HTERT RPE-1 (cell line): ENCODE results near the gene HOXA10.

Experiments used
- in situ Hi-C: fragments of 300-500 bp; cut with MboI; formaldehyde crosslinking; loops from 4 replicates; pipeline ENCODE4 v1.14.3; 2020; ENCODE audit warnings: low sequenced_read_pairs

Gene HOXA10

DNA sequence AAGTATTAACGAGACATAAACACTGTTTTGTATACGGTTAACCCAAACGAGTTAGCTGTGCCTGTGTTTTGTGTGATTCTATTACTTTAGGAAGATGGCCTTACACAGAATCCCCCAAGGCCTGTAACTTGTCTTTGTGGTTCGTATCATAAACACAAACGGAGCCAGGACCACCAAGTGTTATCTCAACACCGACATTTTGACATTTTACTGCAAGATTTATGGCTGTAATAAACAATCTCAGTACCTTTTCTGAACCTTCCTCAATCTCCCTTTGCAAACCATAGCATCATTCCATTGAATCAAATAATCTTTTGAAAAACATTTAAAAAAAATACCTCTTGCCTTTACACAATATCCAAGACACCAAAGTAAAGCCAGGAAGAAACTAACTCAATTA lies 41.1 kb downstream of the HOXA10 start:
- in situ Hi-C loops, result no loop called here

DNA sequence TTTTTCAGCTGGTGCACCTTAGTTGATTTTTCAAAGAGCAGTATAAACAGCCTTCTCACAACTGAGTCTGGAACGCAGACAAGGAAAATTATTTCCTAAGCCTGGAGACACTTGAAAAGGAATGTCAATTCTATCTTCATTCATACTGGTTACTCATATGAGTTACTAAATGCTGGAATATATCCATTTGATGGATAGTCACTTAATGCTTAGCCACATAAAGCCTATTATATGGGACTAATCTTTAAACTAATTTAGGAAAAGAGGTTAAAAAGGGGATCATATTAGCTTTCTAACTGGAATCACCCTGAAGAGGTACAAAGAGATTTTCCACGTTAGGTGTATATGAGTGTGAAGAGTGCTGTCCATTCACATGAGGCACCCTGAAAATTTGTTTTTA lies 41.9 kb downstream of the HOXA10 start:
- in situ Hi-C loops, result no loop called here

- in situ Hi-C loops, result no loop called here
Observed at GRCh38 chr7:27131390-27131819, 42.7 kb downstream of the HOXA10 start.

DNA sequence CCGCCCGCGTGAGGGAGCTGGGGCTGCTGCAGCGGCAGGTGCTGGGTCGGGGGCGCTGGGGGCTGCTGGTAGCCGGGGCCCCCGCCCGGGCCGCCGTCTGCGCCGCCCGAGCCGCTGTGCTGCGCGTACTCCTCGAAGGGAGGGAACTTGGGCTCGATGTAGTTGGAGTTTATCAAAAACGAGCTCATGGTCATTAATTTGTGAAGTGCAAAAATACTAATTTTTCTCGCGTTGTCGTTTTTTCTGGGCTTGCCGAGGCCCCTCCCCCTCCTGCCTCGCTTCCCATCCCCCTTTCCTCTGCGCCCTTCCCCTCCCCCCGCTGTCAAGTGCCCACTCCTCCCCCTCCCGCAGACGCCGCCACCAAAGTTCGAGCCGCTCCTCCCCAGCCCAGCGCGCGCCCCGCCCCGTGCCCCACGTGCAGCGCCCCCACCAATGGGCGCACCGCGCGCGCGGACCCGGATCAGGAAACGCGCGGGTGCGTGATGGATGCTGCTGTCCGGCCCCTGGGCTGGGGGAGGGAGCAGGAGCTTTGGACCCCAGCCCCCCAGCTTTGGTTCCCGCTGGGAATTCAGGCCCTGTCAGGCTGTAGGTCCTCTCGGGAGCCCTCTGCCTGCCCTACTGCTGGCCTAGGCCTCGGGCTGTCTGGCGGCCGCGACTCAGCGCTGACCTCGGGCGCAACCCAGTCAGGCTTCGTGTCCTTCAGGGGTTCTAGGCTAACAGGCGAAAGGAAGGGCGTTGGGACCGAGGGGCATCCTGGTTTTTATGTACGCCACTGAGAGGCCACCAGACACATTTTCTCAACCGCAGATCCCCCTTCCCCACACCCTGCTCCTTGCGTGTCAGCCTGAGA lies 43.4 kb downstream of the HOXA10 start, which contains the start of gene HOXA4:
Gene HOXA4 (minus strand): TSS at position 218 of the 850 bp plus-strand sequence. CDS start 24 bp downstream, at position 194.
- in situ Hi-C loops, result no loop called here

DNA sequence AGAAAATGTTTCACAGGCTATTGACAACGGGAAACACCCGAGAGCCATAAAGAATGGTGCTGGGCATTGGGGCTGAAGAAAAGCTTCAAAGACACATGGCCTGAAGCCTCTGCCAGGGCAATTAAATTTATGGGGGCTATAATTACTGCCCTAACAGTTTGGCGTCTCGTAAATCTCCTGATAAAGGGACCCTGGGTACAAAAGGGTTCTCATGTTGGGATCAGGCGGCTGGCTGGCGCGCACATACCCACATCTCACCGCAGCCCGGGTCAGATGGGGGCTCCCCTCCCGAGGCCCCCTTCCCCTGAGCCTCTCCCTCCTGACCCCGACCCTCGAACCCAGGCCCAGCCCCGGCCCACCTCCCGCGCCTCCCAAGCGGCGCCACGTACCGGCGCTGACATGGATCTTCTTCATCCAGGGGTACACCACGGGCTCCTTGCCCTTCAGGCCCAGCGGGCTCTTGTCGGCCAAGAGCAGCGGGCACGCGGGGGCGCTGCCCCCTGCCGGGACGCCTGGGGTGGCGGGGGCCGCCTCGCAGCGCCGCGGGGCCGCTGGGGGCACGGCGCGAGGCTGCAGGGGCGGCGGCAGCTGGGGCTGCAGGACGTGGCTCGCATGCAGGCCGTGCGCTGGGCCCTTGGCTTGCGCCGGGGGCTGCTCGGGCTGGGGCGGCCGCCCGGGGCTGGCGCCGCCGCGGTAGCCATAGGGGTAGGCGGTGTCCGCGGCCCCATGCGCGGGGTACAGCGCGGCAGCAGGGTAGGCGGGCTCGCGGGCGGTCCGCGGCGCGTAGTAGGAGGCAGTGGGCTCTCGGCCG lies 44.2 kb downstream of the HOXA10 start:
- in situ Hi-C loops, result no loop called here

DNA sequence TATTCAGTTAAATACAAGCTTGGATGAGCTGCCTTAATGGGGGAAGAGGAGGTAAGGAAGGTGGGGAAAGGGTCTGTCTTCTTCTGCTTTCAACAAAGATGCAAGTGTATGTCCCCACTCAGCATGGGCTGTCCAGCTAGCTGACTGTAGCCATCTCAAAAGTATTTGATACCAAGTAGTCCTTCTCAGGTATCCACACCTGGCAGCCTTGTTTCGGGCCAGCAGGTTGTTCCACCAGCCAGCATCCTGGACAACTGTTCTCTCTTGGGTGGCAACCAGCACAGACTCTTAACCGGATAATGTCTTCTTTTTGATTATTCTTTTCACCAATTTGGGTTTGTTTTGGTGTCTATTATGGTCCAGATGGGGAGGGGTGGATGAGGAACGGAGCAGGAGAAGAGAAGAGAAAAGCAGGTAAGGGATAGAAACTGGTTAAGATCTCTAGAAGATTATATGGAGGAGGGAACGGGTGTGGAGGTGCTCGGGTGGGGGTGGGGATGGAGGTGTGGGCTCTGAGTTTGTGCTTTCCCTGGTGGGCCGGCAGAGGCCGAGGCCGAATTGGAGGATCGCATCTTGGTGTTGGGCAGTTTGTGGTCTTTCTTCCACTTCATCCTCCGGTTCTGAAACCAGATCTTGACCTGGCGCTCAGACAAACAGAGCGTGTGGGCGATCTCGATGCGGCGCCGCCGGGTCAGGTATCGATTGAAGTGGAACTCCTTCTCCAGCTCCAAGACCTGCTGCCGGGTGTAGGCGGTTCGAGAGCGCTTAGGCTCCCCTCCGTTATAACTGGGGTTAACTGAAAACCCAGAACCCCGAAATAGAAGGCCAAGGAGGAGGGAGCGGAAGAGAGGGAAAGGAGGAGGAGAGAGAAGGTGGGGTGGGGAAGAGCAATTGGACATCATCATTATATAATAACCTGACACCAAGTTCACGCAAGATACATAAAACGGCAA lies 45.1 kb downstream of the HOXA10 start:
- in situ Hi-C loops, result no loop called here

DNA sequence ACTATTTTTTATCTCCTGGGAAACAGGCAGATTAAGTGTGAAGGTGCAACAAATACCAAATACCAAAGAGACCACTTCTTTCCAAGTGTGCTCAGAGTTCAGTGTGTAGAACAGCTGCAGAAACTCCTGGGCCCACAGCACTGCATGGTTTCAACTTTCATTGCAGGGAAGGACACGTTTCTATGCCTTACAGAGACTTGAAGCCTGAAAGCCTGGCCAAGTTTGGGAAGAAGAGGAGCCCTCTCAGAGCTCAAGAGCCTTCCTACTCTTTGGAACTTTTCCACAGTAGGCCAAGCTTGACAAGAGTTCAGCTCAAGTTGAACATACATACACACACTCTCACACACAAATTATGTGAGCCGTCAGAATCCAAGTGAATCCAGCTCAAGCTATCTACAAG lies 46.1 kb downstream of the HOXA10 start:
- in situ Hi-C loops, result no loop called here

DNA sequence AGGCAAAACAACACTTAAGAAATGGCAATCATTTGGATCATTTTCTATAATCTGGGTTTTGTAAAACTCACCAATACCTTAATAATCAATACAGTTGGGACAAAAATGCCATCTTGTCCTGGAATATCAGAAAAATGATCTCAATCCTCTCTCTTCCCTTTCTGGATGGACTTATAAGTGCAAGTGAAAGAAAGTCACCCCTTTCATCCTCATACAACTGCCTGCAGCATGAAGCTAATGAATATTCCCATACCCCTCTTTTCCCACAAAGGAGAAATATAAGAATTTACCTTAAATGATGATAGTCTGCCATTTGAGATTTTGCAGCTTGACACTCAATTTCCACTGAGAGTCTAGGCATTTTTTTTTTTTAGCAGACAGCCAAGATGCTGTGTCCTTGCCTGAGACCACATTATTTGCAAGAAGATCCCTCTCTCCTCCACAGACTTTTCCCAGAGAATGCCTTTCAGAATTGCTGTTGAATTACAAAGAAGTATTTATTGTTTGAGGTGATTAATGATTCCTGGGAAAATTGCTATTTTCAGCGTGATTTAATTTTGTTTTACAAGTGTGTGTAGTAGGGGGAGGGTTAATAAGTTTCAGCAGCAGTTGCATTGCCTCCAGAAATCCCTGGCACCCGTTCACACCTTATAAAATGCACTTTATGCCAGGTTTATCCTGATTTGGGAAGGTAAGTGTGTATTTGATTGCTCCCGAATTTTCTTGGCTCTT lies 47.4 kb downstream of the HOXA10 start:
- in situ Hi-C loops, result no loop called here

DNA sequence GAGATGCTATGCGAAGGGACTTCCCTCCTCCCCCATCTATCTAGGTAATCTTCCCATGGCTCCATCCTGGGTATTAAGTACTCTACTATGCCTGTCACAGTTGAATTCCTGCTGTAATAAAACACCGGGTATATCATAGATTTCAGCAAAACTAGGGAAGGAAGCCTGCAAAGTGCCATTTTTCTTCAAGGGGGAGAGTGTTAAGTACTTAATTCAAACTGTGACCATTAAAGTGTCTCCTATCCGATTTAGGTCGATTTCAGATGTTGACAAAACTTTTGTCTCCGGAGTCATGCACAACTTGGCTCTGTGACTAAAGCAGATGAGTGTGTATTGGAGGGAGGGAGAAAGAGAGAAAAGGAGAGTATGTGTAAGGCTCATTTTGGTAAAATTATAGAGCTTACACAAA lies 48.1 kb downstream of the HOXA10 start:
- in situ Hi-C loops, result no loop called here

- in situ Hi-C loops, result no loop called here
Observed at GRCh38 chr7:27124902-27125689, 49.0 kb downstream of the HOXA10 start.

DNA sequence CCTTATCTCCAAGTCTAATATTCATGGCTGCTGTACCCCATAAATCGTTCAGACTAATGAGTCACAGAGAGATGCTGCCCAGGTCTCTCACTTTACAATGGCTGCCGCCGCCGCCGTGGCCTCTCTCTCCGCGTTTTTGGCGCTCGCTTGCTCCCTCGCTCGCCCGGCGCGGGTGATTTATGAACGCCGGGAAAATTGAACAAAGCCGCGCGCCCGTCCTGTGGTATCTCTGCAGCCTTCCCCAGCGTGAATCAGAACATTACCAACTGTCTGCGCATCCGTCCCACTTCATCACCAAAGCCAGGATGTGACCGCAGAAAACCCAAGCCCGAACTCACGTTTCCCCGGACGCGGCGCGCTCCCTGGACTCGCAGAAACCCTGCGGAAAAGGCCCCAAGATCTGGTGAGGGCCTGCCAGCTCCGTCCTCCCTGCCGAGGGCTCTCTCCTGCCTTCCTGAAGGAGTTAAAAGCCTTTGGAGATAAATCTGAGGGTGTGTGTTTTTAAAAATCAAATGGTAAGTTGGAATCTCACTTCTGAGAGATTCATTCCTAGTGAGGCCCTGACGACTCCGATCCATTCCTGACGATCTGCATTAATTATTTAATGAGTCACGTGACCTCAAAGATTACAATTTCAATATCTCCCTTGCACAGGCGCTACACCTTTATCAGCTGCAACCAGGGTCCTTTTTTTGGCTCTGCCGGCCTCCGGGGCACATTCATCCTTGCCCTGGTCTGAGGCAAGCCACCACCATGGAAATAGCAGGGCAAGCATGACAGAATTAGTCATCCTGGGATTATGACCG lies 49.8 kb downstream of the HOXA10 start:
- in situ Hi-C loops, result no loop called here

DNA sequence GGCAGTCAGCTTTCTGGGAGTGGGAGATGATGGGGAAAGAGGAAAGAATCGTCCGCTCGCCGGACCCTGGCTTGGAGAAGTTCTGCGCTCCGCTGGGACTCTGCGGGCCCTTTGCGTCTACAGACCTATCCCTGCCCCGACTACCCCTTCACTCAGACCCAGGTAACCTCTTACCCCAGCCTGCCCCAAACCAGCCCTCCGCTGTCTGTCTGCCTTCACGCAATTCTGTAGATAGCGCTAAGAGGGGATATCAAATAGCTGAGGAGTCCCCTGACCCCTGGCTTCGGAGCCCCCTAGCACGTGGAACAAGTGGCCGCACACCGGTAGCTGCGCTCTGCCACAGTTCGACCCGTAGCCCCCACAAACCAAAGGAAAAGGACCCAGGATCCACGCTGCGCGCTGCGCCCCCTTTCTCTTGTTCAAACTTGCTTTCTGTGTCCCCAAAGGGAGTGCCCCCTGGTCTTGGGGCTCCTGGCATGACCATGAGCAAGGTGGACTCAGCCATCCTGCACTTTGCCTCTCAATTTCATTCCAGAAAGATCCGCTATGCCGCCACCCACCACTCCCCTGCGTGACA lies 50.6 kb downstream of the HOXA10 start:
- in situ Hi-C loops, result no loop called here

DNA sequence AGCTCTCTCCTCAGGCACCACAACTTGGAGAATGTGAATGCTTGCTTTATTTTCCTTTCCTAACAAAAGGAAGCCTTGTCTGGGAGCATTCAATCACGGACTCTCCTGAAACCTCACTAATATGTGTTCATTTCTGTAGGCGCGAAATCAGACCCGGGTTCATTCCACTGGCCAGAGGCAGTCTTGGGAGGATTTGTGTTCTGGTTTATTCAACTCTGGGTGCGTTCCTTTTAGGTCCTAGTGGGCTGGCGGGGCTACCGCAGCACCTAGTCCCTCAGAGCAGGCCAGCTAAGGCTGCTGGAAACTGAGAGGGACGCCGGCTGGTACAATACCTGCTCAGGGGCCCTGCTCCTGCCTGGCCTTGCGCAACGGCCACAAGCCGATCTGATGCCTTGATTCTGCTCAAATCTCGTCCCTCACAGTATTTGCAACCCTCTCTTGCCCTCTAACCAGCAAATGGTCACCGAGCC lies 51.1 kb downstream of the HOXA10 start:
- in situ Hi-C loops, result no loop called here

DNA sequence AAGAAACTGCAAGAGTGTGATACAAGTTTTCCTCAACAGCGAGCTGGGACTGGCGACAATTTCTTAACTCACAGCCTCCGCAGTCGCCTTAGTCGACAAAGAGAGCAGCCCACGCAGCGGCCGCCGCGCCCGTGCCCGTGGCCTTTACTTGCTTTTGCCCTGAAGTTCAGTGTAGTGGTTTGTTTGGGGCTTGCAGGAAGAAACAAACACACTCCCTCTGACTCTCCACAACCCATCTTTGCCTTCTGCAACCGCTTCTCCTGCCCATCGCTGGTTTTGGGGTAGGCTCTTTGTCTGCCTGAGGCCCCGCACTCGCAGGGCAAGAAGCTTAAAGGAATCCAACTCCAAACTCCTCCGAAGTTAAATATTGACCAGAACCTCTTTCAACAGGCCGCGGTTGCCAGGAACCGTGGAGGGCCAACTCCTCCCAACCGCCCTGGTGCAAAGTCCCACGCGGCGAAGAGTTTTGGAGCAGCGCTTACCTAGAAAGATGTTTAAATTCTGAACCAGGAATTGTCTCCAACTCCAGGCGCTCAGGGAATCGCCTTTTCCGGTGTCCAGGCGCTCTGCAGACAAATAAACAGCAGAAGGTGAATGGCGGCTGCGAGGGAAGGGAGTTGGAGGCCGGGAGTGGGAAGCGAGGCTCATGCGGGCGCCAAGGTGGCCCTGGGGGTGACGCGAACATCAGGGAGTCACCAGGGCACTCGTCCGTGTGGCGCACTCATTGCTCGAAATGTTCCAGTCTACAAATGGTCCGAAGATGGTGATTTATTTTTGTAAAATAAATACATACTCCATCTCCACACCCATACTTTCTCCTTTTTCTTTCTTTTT lies 51.8 kb downstream of the HOXA10 start:
- in situ Hi-C loops, result no loop called here

DNA sequence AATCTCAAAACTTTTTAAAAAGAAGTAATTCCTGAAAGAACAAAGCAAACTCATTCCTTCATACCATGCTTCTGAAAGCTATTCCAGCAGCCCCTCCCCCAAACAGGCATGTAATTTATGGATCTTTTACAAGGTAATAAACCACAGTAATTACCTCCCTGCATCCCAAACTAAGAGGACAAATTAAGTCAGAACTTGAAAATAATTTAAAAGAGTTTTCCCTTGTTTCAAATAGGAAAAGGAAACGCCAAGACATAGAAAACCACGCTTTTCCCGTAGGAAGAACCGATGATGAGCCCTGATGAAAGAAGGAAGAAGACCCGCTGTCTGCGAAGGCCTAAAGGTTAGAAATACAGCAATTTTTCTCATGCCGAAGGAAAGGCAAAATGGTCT lies 52.4 kb downstream of the HOXA10 start:
- in situ Hi-C loops, result no loop called here
